Urothelium cell line (cell line): ENCODE data around the gene CMTM3.
"Not testable (repeated sequence)": the region's sequence is repeated elsewhere in the genome, so short reads cannot be mapped to it uniquely, and the experiment has no call there.

Source experiments
- DNase-seq: peaks from one replicate; pipeline ENCODE4 v3.0.0; 2011; ENCODE audit warnings: low spot score, mixed read lengths
- FAIRE-seq: peaks from 2 replicates; lab custom pipeline; 2011; peaks lifted over from hg19 to GRCh38; lab: Jason Lieb, UNC

Gene CMTM3

DNA sequence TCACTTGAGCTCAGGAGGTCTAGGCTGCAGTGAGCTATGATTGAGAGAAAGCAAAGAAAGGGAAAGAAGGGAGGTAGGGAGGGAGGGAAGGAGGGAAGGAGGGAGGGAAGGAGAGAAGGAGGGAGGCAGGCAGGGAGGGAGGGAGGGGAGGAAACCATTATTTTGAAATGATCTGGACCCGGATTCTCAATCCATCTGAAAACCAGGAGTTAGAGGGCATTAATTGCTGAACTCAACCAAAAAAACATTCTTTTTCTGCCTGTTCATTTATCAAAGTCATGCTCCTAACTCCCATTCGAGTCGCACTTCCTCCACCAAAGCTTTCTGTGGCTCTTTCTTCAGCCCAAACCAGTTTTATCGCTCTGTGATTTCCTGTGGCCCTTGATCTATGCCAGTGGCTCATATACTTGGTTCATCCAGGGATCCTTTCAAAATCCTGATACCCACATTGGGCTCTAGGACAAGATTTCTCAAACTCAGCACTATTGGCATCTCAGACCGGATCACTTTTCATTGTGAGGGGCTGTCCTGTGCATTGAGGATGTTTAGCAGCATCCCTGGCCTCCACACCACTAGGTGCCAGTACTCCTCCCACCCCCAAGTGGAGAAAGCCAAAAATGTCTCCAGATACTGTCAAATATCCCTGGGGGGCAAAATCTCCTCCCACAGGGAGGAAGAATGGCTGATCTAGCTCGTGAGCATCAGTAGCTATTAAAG is 53.8 kb downstream of the CMTM3 start:
- no peak for FAIRE-seq

DNA sequence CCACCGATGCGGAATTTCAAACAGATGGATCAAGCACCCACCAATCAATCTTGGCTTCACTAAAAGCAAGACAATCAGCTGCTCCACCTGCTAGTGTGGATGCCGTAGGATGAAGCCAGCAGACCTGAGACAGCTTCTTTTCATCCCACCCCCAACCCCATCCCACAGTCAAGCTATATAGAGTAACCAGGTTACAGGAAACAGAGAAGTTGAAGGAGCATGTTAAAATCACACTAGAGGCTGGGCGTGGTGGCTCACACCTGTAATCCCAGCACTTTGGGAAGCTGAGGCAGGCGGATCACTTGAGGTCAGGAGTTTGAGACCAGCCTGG is 54.3 kb downstream of the CMTM3 start:
- DNase-seq (no peak), FAIRE-seq (no peak)

More for the DNA sequence above, 53.8 kb downstream of the CMTM3 start:
- DNase-seq: no peak

DNA sequence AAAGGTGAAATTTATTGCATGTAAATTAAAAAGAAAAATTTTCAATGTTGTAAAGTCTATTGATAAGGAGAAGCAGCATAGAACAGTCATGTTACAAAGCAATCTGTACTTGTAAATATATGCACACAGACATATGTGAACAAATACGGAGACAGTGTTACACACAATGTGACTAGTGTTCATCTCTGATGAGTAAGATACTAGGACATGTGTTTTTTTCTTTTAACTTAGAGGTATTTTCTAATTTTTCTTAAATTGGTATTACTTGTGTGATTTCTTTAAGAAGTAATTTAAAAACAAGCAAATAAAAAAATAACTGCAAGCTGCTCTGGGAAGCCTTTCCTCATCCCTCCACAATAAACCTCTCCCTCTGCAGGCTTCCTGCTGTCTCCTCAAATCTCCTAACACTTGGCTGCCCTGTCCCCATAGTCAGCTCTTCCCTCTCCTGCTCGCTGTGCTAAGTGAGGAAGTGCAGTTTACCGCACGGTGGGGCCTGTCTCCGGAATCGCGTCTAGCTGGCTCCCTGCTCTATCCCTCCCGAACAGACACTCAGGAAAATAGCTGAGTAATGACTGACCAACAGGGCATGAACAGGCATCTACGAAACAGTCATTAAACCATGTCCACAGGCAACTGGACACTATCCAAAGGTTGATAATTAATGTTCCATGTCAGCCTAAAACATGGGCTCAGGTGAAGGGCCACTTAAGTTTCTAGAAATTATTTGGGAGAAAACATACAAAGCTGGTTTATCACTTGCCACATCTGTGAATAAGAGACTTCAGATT is 56.1 kb downstream of the CMTM3 start:
- FAIRE-seq (no peak), DNase-seq (peak; percentile 67)

DNA sequence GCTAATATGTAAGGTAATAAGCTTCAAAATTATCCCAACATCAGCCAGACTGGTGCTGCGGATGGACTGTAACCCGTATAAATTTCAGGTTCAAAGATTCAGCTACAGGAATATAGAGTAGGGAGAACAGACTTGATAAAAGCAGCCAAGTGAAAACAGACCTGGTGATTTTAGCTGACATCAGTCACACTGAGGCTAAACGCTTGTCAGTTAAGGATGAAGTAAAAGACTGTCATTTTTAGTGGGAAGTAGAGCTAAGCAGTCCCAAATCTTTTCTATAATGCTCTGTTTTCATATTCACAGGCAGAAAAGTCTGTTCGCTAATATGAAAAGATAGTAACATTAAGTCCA is 56.7 kb downstream of the CMTM3 start:
- DNase-seq (no peak), FAIRE-seq (no peak)

DNA sequence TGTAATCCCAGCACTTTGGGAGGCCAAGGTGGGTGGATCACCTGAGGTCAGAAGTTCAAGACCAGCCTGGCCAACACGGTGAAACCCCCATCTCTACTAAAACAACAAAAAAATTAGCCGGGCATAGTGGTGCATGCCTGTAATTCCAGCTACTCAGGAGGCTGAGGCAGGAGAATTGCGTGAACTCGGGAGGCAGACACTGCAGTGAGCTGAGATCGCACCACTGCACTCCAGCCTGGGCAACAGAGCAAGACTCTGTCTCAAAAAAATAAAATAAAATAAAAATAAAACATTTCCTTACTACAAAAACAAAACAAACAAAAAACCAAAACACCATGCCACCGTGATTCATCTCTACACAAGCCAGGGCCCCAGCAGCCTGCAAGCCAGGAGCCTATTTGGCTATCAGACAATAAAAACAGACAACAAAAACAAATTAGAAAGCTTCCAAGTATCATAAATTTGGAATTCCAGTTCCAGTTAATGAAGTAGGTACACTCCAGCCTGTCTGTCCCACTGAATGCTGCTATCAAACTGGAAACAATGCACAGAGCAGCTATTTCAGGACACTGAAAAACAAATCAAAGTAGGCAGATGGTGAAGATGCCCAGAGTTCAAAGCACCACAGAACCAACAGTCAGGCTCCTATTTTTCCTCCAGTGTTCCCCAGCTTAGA is 57.3 kb downstream of the CMTM3 start:
- not testable (repeated sequence) for DNase-seq, FAIRE-seq

DNA sequence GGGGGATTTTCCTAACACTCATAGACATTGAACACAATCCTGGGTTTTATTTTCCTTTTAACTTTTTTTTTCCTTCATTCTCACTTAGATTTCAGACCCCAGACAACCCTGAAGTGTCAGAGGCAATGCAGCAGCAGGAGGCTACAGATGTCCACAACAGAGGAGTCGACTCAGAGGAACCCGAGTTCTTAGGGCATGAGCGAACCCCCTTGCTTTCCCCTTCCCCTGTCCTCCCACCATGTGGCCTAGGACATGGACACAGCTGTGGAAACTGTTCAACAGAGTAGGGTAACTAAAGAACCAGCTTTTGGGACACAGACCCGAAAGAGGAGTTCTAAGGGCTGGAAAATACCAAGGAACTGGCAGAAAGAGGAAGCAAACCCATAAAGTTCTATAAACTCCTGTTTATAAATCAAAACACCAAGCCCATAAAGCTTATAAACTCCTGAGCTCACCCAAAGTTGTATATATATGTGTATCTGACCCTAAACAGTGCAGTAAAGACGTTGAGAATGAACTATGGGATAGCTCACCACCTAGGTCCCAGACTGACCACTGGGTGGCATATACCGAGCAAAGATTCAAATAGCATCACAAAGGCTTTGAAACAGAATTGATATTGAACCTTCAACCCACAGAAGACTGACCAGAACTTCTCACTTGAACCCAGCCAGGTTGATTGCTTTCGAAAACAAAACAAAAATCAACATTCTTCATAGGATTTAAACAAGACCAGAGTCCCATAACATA is 58.1 kb downstream of the CMTM3 start:
- FAIRE-seq (no peak), DNase-seq (peak; percentile 39)
